OCI-LY1 (cell line): ENCODE data around the gene SERINC5.

Source experiments
- H2AFZ ChIP-seq: fragments of 200-600 bp; sonication (generic), shearing (Covaris generic); 2 replicates; pipeline ENCODE4 v1.6.0; 2014; ENCODE audit warnings: antibody characterized with exemption, mild to moderate bottlenecking, low read length
- H3F3A ChIP-seq: fragments of 200-600 bp; sonication (generic), shearing (Covaris generic); 2 replicates; pipeline ENCODE4 v1.6.0; 2014; ENCODE audit warnings: mild to moderate bottlenecking, antibody characterized with exemption, low read length, moderate library complexity; ENCODE audit not compliant: insufficient read depth
- H3K27ac ChIP-seq: fragments of 200-600 bp; sonication (generic); 2 replicates; pipeline ENCODE4 v1.5.1; 2014; ENCODE audit warnings: low read length, mixed run types, mild to moderate bottlenecking, low read depth; ENCODE audit not compliant: poor library complexity, severe bottlenecking
- H3K27me3 ChIP-seq: fragments of 200-600 bp; sonication (generic); 2 replicates; pipeline ENCODE4 v1.6.0; 2014; ENCODE audit warnings: antibody characterized with exemption, mild to moderate bottlenecking, low read length, moderate library complexity; ENCODE audit not compliant: insufficient read depth
- H3K36me3 ChIP-seq: fragments of 200-600 bp; sonication (generic); 2 replicates; pipeline ENCODE4 v1.6.1; 2014; ENCODE audit warnings: mild to moderate bottlenecking, antibody characterized with exemption, low read length, moderate library complexity, mixed read lengths; ENCODE audit not compliant: insufficient read depth
- H3K4me1 ChIP-seq: fragments of 200-600 bp; sonication (generic); 2 replicates; pipeline ENCODE4 v1.5.1; 2014; ENCODE audit warnings: mild to moderate bottlenecking, low read length, moderate library complexity; ENCODE audit not compliant: insufficient read depth, severe bottlenecking
- H3K4me2 ChIP-seq: fragments of 200-600 bp; sonication (generic), shearing (Covaris generic); 2 replicates; pipeline ENCODE4 v1.6.1; 2014; ENCODE audit warnings: low read length
- H3K4me3 ChIP-seq: fragments of 200-600 bp; sonication (generic); 2 replicates; pipeline ENCODE4 v1.5.1; 2014; ENCODE audit warnings: low read length, low read depth, mild to moderate bottlenecking, mixed read lengths; ENCODE audit not compliant: poor library complexity, severe bottlenecking
- H3K79me2 ChIP-seq: fragments of 200-600 bp; shearing (Covaris generic); 2 replicates; pipeline ENCODE4 v1.6.1; 2016; ENCODE audit warnings: mixed run types, low read length, mixed read lengths; ENCODE audit not compliant: insufficient read depth
- H3K9ac ChIP-seq: fragments of 200-600 bp; sonication (generic), shearing (Covaris generic); 2 replicates; pipeline ENCODE4 v1.6.1; 2014; ENCODE audit warnings: mild to moderate bottlenecking, low read length, mixed read lengths
- H3K9me2 ChIP-seq: fragments of 200-600 bp; sonication (generic), shearing (Covaris generic); 2 replicates; pipeline ENCODE4 v1.6.1; 2014; ENCODE audit warnings: low read depth, mild to moderate bottlenecking, low read length, mixed read lengths
- H3K9me3 ChIP-seq: fragments of 200-600 bp; shearing (Covaris generic); 2 replicates; pipeline ENCODE4 v1.6.1; 2014; ENCODE audit warnings: low read length, mixed read lengths
- H4K20me1 ChIP-seq: fragments of 200-600 bp; sonication (generic), shearing (Covaris generic); 2 replicates; pipeline ENCODE4 v1.6.0; 2016; ENCODE audit warnings: mild to moderate bottlenecking, low read length; ENCODE audit not compliant: insufficient read depth
- EZH2 ChIP-seq: fragments of 200-600 bp; sonication (generic), shearing (Covaris generic); IDR thresholded peaks from 2 replicates; pipeline ENCODE4 v1.8.0; 2017; ENCODE audit warnings: borderline replicate concordance, mixed run types, mild to moderate bottlenecking, antibody characterized with exemption, low read length, moderate library complexity, mixed read lengths
- TF ChIP-seq, protein P1 (sequence below): fragments of 200-600 bp; sonication (generic), shearing (Covaris generic); IDR thresholded peaks from 2 replicates; pipeline ENCODE4 v1.5.1; 2017; ENCODE audit warnings: mild to moderate bottlenecking, antibody characterized with exemption, low read length, moderate library complexity, mixed read lengths

The SERINC5 gene

GRCh38 chr5:80109646-80110478, 146.0 kb downstream of the SERINC5 start:
- H3K4me2 ChIP-seq: peak overlapping the region; percentile 45; the same call in 1 of the 2 replicates
- TF ChIP-seq EZH2: no peak
- TF ChIP-seq, protein P1, sequence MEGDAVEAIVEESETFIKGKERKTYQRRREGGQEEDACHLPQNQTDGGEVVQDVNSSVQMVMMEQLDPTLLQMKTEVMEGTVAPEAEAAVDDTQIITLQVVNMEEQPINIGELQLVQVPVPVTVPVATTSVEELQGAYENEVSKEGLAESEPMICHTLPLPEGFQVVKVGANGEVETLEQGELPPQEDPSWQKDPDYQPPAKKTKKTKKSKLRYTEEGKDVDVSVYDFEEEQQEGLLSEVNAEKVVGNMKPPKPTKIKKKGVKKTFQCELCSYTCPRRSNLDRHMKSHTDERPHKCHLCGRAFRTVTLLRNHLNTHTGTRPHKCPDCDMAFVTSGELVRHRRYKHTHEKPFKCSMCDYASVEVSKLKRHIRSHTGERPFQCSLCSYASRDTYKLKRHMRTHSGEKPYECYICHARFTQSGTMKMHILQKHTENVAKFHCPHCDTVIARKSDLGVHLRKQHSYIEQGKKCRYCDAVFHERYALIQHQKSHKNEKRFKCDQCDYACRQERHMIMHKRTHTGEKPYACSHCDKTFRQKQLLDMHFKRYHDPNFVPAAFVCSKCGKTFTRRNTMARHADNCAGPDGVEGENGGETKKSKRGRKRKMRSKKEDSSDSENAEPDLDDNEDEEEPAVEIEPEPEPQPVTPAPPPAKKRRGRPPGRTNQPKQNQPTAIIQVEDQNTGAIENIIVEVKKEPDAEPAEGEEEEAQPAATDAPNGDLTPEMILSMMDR: no peak
- no peak overlapping the region; the same call in 1 of the 2 replicates for H3K9ac ChIP-seq
- H3F3A ChIP-seq: no peaks in the 10 kb centered on the region
- H3K27me3 ChIP-seq: no peaks in the 10 kb centered on the region
- H3K4me3 ChIP-seq: no peak overlapping the region
- H3K79me2 ChIP-seq: no peaks in the 10 kb centered on the region
- peaks cover 14% of the 10 kb centered on the region; the same call in 1 of the 2 replicates for H3K36me3 ChIP-seq
- H2AFZ ChIP-seq: no peak overlapping the region
- peaks cover 5% of the 10 kb centered on the region; the same call in 1 of the 2 replicates for H3K9me3 ChIP-seq
- no peaks in the 10 kb centered on the region for H4K20me1 ChIP-seq
- peaks cover 26% of the 10 kb centered on the region for H3K4me1 ChIP-seq
- H3K9me2 ChIP-seq: no peaks in the 10 kb centered on the region
- peak overlapping the region; percentile 71 for H3K27ac ChIP-seq

DNA sequence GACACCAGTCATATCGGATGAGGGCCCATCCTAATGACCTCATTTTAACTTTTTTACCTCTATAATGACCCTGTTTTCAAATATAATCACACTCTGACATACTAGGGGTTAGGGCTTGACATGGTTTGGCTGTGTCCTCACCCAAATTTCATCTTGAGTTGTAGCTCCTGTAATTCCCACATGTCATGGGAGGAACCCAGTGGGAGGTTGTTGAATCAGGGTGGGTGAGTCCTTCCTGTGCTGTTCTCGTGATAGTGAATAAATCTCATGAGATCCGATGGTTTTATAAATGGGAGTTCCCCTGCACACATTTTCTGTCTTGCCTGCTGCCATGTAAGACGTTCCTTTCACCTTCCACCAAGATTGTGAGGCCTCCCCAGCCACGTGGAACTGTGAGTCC, 148.9 kb downstream of the SERINC5 start:
- H3K4me2 ChIP-seq: no peak overlapping the region

DNA sequence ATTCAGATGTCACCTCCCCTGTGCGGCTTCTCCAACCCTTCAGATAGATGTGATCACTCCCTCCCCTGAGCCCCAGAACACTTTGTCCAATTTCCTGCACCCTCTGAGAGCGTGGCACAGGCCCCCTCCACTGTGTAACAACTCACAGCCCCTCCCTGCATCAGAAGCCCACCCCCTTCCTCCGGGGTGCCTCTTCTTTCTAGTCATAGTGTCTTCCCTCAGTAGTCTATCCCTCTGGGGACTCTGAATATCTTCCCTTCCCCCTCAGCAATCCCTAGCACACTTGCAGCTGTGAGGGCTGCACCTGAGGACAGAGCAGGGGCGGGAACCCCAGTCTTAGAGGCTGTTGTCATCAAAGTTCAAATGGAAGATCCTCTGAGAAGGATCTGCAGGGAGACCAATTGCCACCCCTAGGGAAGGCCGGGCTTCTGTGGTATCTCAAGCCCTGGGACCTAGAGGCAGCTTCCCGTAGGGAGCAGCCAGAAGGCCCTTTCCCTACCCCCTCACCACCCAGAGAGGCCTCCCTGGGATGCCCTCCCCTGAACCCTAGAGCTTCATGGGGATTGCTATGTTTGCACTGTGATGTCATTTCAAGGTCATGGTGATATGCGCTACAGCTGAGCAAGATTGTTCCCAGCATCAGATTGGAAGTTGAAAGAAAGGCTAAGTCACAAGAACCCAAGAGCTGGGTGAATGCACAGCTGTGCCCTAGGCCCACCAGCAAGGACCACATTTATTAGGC, 150.0 kb downstream of the SERINC5 start:
- Histone ChIP-seq H3K27ac (no peak overlapping the region), H3K9me2 (no peaks in the 10 kb centered on the region)

More for the DNA sequence above, 148.9 kb downstream of the SERINC5 start:
- no peaks in the 10 kb centered on the region for H3K27me3 ChIP-seq
- H3K79me2 ChIP-seq: no peaks in the 10 kb centered on the region
- no peak overlapping the region for H3K4me3 ChIP-seq
- TF ChIP-seq EZH2: no peak
- TF ChIP-seq, protein P1: no peak
- no peak overlapping the region for H3K9ac ChIP-seq
- H3K9me2 ChIP-seq: no peaks in the 10 kb centered on the region
- H2AFZ ChIP-seq: no peak overlapping the region
- no peaks in the 10 kb centered on the region; the same call in 1 of the 2 replicates for H3K9me3 ChIP-seq
- H3F3A ChIP-seq: no peaks in the 10 kb centered on the region
- no peak overlapping the region for H3K27ac ChIP-seq
- no peaks in the 10 kb centered on the region for H4K20me1 ChIP-seq
- H3K4me1 ChIP-seq: peaks cover 35% of the 10 kb centered on the region
- H3K36me3 ChIP-seq: no peaks in the 10 kb centered on the region; the same call in 1 of the 2 replicates

More for the DNA sequence above, 150.0 kb downstream of the SERINC5 start:
- Histone ChIP-seq H3K9ac (no peak overlapping the region), H4K20me1 (no peaks in the 10 kb centered on the region), H2AFZ (no peak overlapping the region), H3F3A (no peaks in the 10 kb centered on the region), H3K79me2 (no peaks in the 10 kb centered on the region), H3K36me3 (no peaks in the 10 kb centered on the region; the same call in 1 of the 2 replicates), H3K4me2 (no peak overlapping the region), H3K4me1 (peaks cover 27% of the 10 kb centered on the region), H3K27me3 (no peaks in the 10 kb centered on the region), H3K4me3 (no peak overlapping the region), H3K9me3 (no peaks in the 10 kb centered on the region; the same call in 1 of the 2 replicates)
- TF ChIP-seq, protein P1: no peak
- no peak for TF ChIP-seq EZH2
